Mammary epithelial cell (primary cell): ENCODE results near the gene SUCNR1.

Experiments
- EZH2 ChIP-seq: IDR thresholded peaks from 2 replicates; pipeline ENCODE4 v1.6.1; 2012; ENCODE audit warnings: low read length, inconsistent platforms, borderline replicate concordance
- TF ChIP-seq, protein P1 (sequence below), 2 donors: IDR thresholded peaks in 1 of 2; conservative IDR thresholded peaks in 1 of 2; 2 replicates each; pipeline ENCODE4 v1.5.1; 2011 to 2012; ENCODE audit warnings: inconsistent platforms in 2 of 2, low read length in 2 of 2, mild to moderate bottlenecking in 2 of 2, control low read depth in 1 of 2, low read depth in 1 of 2; ENCODE audit not compliant: insufficient read depth in 1 of 2; ENCODE audit errors: extremely low read depth in 1 of 2

DNA sequence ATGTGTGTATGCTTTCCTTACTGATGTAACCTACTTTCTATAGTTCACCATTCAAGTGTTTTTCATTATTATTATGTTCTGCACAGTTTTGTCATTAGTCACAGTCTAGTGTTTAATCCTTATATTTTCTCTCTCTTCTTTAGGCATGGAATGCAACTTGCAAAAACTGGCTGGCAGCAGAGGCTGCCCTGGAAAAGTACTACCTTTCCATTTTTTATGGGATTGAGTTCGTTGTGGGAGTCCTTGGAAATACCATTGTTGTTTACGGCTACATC is 6.9 kb downstream of the SUCNR1 start:
- TF ChIP-seq, protein P1, sequence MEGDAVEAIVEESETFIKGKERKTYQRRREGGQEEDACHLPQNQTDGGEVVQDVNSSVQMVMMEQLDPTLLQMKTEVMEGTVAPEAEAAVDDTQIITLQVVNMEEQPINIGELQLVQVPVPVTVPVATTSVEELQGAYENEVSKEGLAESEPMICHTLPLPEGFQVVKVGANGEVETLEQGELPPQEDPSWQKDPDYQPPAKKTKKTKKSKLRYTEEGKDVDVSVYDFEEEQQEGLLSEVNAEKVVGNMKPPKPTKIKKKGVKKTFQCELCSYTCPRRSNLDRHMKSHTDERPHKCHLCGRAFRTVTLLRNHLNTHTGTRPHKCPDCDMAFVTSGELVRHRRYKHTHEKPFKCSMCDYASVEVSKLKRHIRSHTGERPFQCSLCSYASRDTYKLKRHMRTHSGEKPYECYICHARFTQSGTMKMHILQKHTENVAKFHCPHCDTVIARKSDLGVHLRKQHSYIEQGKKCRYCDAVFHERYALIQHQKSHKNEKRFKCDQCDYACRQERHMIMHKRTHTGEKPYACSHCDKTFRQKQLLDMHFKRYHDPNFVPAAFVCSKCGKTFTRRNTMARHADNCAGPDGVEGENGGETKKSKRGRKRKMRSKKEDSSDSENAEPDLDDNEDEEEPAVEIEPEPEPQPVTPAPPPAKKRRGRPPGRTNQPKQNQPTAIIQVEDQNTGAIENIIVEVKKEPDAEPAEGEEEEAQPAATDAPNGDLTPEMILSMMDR (conservative IDR thresholded peaks at IDR 0.05 in 1 of 2, IDR thresholded peaks at IDR 0.05 in 1 of 2; ENCODE audit: extremely low read depth in 1 of 2, insufficient read depth in 1 of 2, low read depth in 1 of 2, low read length in 2 of 2), result no peak
- no peak for TF ChIP-seq EZH2
